Neural cell (in vitro differentiated cells): ENCODE results near the gene SLC27A2. TPM values are rescaled to one million over a fixed set of nuclear protein-coding genes. Genes with fewer than 3 reads are reported as not detected.

Experiments used
- H2AFZ ChIP-seq: fragments of 200-600, 300-800 bp; sonication (generic), shearing (Covaris generic); 2 replicates; pipeline ENCODE4 v1.6.0; 2014; ENCODE audit warnings: low read depth, mild to moderate bottlenecking, antibody characterized with exemption, low read length, moderate library complexity
- H3F3A ChIP-seq: fragments of 200-600 bp; shearing (Covaris generic); 2 replicates; pipeline ENCODE4 v1.6.1; 2016; ENCODE audit warnings: mild to moderate bottlenecking, moderate library complexity, mixed read lengths, antibody characterized with exemption, low read length; ENCODE audit not compliant: insufficient read depth, poor library complexity, severe bottlenecking
- H3K27ac ChIP-seq: fragments of 200-600, 300-800 bp; sonication (generic), shearing (Covaris generic); 2 replicates; pipeline ENCODE4 v1.5.1; 2014; ENCODE audit warnings: mild to moderate bottlenecking, low read length, moderate library complexity
- H3K27me3 ChIP-seq: fragments of 300-800, 200-600 bp; sonication (generic), shearing (Covaris generic); 2 replicates; pipeline ENCODE4 v1.6.0; 2014; ENCODE audit warnings: mild to moderate bottlenecking, low read depth, low read length, moderate library complexity; ENCODE audit not compliant: insufficient read depth
- H3K36me3 ChIP-seq: fragments of 300-800, 200-600 bp; sonication (generic), shearing (Covaris generic); 2 replicates; pipeline ENCODE4 v1.5.1; 2014; ENCODE audit warnings: mild to moderate bottlenecking, antibody characterized with exemption, low read length, moderate library complexity; ENCODE audit not compliant: insufficient read depth
- H3K4me2 ChIP-seq: fragments of 300-800, 200-600 bp; sonication (generic), shearing (Covaris generic); 2 replicates; pipeline ENCODE4 v1.6.0; 2014; ENCODE audit warnings: mild to moderate bottlenecking, low read length
- H3K4me3 ChIP-seq: fragments of 300-800, 200-600 bp; sonication (generic), shearing (Covaris generic); 2 replicates; pipeline ENCODE4 v1.5.1; 2014; ENCODE audit warnings: mild to moderate bottlenecking, low read length, moderate library complexity
- H3K79me2 ChIP-seq: fragments of 200-600 bp; shearing (Covaris generic); replicated peaks from 2 replicates; pipeline ENCODE4 v1.6.0; 2014; ENCODE audit warnings: mild to moderate bottlenecking, low read length, moderate library complexity; ENCODE audit not compliant: insufficient read depth
- H3K9ac ChIP-seq: fragments of 300-800, 200-600 bp; sonication (generic), shearing (Covaris generic); 2 replicates; pipeline ENCODE4 v1.6.1; 2016; ENCODE audit warnings: mild to moderate bottlenecking, low read length, mixed read lengths
- H3K9me2 ChIP-seq: fragments of 200-600 bp; shearing (Covaris generic); 2 replicates; pipeline ENCODE4 v1.6.1; 2016; ENCODE audit warnings: mild to moderate bottlenecking, low read length, mixed read lengths; ENCODE audit not compliant: insufficient read depth
- H3K9me3 ChIP-seq: fragments of 200-600, 300-800 bp; sonication (generic), shearing (Covaris generic); 2 replicates; pipeline ENCODE4 v1.6.1; 2016; ENCODE audit warnings: mild to moderate bottlenecking, mixed run types, low read length, moderate library complexity, mixed read lengths
- H4K20me1 ChIP-seq: fragments of 200-600 bp; shearing (Covaris generic); 2 replicates; pipeline ENCODE4 v1.6.1; 2016; ENCODE audit warnings: mild to moderate bottlenecking, mixed run types; ENCODE audit not compliant: insufficient read depth
- RAD21 ChIP-seq: fragments of 450-650 bp; conservative IDR thresholded peaks from 2 replicates; pipeline ENCODE4 v1.6.1; 2014; ENCODE audit warnings: antibody characterized with exemption, mild to moderate bottlenecking, moderate library complexity
- SMC3 ChIP-seq: fragments of 450-650 bp; conservative IDR thresholded peaks from 2 replicates; pipeline ENCODE4 v1.6.1; 2014; ENCODE audit warnings: antibody characterized with exemption, mild to moderate bottlenecking, moderate library complexity; ENCODE audit not compliant: poor library complexity
- TAF1 ChIP-seq: IDR thresholded peaks from 2 replicates; pipeline ENCODE4 v1.6.1; 2012; ENCODE audit warnings: low read depth
- polyA plus RNA-seq: library from polyadenylated mRNA; depleted of rRNA; stranded (reverse); fragments of >200 nt; gene quantifications from 2 replicates; pipeline ENCODE4 v1.2.3, GENCODE V29; 2014
- TF ChIP-seq, protein P1 (sequence below): fragments of 450-650 bp; IDR thresholded peaks from 2 replicates; pipeline ENCODE4 v1.5.1; 2014; ENCODE audit warnings: antibody characterized with exemption, mild to moderate bottlenecking, moderate library complexity; ENCODE audit not compliant: poor library complexity, severe bottlenecking

Gene SLC27A2
- polyA plus RNA-seq, 1 donor from 2014 or later, result 3.5 TPM

- Histone ChIP-seq H3K4me3 (no peak overlapping the region), H3K9me2 (no peaks in the 10 kb centered on the region), H3K79me2 (no peaks in the 10 kb centered on the region), H4K20me1 (no peaks in the 10 kb centered on the region), H3K27me3 (no peaks in the 10 kb centered on the region), H3K4me2 (no peak overlapping the region), H2AFZ (no peak overlapping the region), H3F3A (no peaks in the 10 kb centered on the region), H3K27ac (no peak overlapping the region), H3K9ac (no peak overlapping the region), H3K9me3 (no peaks in the 10 kb centered on the region), H3K36me3 (no peaks in the 10 kb centered on the region)
- TF ChIP-seq SMC3, result no peak
Measured at GRCh38 chr15:50143255-50143860, 38.6 kb upstream of the SLC27A2 start.

DNA sequence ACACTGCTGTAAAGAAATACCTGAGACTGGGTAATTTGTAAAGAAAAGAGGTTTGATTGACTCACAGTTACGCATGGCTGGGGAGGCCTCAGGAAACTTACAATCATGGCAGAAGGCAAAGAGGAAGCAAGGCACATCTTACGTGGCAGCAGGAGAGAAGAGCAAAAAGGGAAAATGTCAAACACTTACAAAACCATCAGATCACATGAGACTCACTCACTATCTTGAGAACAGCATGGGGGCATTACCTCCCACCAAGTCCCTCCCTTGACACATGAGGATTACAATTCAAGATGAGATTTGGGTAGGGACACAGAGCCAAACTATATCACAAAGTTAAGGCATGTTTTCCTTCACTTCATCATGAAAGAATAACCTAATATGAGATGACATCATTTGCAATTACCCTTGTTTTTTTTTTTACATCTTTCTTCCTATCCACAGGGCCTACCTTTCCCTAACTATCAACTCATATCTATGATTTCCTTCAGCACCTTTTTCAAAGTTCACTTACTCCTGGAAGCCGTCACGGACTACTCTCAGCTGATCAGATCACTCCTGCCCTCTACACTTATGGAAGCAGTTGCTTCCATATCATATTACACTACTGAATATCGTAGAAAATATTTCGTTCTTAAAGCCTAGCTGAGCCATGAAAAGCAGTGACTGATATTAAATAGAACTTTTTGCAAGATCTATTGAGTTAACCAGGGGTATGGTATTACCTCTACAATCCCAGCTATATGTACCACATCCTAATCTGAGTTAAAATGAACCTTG, 37.5 kb upstream of the SLC27A2 start:
- no peak overlapping the region for H3K27ac ChIP-seq
- TF ChIP-seq RAD21 (no peak), TAF1 (no peak)
- TF ChIP-seq, protein P1, sequence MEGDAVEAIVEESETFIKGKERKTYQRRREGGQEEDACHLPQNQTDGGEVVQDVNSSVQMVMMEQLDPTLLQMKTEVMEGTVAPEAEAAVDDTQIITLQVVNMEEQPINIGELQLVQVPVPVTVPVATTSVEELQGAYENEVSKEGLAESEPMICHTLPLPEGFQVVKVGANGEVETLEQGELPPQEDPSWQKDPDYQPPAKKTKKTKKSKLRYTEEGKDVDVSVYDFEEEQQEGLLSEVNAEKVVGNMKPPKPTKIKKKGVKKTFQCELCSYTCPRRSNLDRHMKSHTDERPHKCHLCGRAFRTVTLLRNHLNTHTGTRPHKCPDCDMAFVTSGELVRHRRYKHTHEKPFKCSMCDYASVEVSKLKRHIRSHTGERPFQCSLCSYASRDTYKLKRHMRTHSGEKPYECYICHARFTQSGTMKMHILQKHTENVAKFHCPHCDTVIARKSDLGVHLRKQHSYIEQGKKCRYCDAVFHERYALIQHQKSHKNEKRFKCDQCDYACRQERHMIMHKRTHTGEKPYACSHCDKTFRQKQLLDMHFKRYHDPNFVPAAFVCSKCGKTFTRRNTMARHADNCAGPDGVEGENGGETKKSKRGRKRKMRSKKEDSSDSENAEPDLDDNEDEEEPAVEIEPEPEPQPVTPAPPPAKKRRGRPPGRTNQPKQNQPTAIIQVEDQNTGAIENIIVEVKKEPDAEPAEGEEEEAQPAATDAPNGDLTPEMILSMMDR, result no peak
- no peaks in the 10 kb centered on the region for H3K27me3 ChIP-seq
- no peaks in the 10 kb centered on the region for H3F3A ChIP-seq
- no peak overlapping the region for H3K9ac ChIP-seq
- no peaks in the 10 kb centered on the region for H3K9me3 ChIP-seq
- no peaks in the 10 kb centered on the region for H4K20me1 ChIP-seq
- H3K79me2 ChIP-seq, result no peaks in the 10 kb centered on the region
- no peak overlapping the region for H3K4me3 ChIP-seq
- H3K36me3 ChIP-seq, result no peaks in the 10 kb centered on the region
- no peaks in the 10 kb centered on the region for H3K9me2 ChIP-seq
- H3K4me2 ChIP-seq, result no peak overlapping the region
- H2AFZ ChIP-seq, result no peak overlapping the region

DNA sequence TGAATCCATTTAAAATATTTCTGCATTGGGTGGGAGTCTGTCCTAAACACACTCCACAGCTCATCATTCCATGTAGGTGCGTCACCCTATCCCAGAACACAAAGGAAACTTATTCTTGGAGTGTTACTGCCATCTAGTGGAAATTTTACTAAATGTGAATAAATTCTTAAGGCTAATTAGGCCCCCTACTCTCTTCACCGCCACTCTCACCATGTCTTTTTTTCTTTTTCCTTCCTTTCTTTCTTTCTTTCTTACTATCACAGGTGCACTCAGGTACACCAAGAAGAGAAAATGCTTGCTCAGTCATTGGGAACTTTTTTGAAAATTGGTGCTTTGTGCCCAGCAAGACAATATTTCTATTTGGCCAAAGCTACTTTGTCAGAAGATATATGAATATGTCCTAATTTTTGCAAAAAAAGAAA, 36.5 kb upstream of the SLC27A2 start:
- Histone ChIP-seq H2AFZ (no peak overlapping the region), H3K9me3 (no peaks in the 10 kb centered on the region), H4K20me1 (no peaks in the 10 kb centered on the region), H3K4me3 (no peak overlapping the region), H3K36me3 (no peaks in the 10 kb centered on the region), H3K27me3 (no peaks in the 10 kb centered on the region), H3K9ac (no peak overlapping the region), H3K79me2 (no peaks in the 10 kb centered on the region), H3F3A (no peaks in the 10 kb centered on the region), H3K9me2 (no peaks in the 10 kb centered on the region), H3K4me2 (no peak overlapping the region), H3K27ac (no peak overlapping the region)
- TF ChIP-seq SMC3 (peak; percentile 90), TAF1 (no peak), RAD21 (peak; percentile 93)
- TF ChIP-seq, protein P1, result peak; percentile 86
